ENCODE results near the gene ILKAP. TPM values are rescaled to one million over a fixed set of nuclear protein-coding genes. Genes with fewer than 3 reads are reported as not detected.

Gene ILKAP
- total RNA-seq, 3 donors from 2014 or later = 64.5 to 70.9 (median 66.5) TPM

DNA sequence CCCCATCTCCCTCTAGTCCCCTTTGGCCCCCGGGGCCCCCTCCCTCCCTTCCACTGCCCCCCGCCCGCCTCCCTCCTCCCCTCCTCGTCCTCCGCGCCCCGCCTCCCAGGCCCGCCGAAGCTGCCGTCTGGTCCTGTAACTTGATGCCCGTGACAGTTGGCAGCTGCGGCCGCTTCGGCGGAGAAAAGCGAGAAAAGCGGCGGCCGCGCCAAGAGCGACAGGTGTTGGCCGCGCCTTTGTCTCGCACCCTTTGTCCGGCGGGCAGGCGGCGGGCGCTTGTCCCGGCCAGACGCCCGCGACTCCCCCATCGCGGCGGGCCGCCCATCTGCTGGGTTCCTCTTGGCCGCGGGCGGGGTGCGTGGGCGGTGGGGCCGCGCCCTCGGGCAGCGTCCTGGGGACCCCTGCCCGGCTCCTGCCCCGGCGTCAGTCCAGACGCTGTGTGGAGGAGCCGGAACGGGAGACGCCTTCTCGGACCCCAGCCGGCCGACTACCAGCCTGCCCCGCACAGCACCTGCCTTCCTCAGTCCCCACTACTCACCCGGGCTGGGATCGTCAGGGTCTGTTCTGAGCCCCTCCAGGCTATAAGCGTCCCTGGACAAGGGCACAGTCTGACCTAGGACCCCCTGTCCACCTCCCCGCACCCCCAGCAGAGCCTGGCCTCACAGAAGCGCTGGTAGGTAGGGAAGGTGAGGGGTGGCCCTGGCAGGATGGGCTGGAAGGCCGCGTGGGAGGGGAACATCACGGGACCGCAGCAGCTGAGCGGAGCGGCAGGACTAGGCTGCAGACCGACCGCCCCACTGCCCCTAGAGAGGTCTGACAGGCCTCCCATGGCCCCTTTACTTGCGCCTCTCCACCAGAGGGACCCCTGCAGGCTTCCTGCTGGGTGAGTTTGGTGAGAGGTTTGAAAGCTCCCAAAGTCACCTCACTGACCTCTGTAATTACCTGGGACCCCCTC is 37.5 kb upstream of the ILKAP start:
- Mint-ChIP-seq H3K9me3 (no peaks in the 10 kb centered on the region), H3K27me3 (ENCODE audit: low read depth) (peaks cover 8% of the 10 kb centered on the region), H3K4me3 (peak overlapping the region; percentile 63), H3K36me3 (ENCODE audit: insufficient read depth) (peaks cover 13% of the 10 kb centered on the region), H3K4me1 (ENCODE audit: low read depth) (peaks cover 6% of the 10 kb centered on the region)
- no peak for ATAC-seq
- DNase-seq = no peak

DNA sequence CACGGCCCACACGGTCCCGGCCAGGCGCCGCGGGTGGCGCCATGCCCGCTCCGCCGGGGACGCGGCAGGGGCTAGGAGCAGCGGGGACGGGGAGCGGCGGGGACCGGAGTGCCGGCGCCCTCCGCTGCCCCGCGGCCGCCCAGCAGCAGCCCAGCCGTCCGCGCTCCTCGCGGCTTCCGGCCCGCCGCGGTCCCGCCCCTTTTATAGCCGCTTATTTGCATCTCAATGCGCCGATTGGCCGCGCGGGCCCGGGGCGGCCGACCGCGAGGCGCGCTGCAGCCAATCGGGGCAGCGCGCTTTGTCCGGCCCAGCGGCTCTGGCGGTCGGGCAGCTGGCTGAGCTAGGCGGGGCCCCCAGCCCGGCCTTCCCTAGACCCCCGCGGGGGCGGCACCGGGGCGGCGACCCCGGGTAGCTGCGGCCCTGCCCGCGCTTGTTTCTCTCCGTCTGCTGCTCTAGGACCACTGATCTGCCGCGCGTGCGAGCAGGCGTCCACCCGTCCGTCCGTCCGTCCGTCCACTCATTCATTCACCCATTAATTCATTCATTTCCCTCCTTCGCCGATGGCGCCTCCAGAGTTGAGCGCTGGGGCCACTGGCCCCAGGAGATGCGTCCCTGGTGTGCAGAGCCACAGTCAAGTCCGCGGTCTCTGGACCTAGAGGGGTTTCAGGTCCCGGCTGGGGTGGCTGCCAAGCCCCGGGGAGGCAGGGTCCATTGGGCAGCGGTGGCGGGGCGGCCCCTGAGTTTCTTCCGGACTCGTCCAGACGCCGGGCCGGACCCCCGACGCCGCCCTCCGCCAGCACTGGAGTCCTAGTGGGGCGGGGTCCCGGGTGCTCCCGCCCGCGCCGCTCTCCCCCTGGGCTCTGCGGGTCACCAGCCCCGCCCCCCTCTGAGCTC is 36.6 kb upstream of the ILKAP start, which contains the start of gene HES6:
HES6 (minus strand) TSS at position 176 of the 894 bp plus-strand sequence; CDS start at position 43, 133 bp downstream.
- peak; percentile 87 to 92 for ATAC-seq
- Mint-ChIP-seq H3K36me3 (ENCODE audit: insufficient read depth) (peaks cover 7% of the 10 kb centered on the region), H3K4me1 (ENCODE audit: low read depth) (peaks cover 6% of the 10 kb centered on the region), H3K4me3 (peak within 1 kb of the TSS; percentile 82), H3K27me3 (ENCODE audit: low read depth) (peaks cover 17% of the 10 kb centered on the region), H3K9me3 (no peaks in the 10 kb centered on the region)
- DNase-seq = peak; percentile 51

DNA sequence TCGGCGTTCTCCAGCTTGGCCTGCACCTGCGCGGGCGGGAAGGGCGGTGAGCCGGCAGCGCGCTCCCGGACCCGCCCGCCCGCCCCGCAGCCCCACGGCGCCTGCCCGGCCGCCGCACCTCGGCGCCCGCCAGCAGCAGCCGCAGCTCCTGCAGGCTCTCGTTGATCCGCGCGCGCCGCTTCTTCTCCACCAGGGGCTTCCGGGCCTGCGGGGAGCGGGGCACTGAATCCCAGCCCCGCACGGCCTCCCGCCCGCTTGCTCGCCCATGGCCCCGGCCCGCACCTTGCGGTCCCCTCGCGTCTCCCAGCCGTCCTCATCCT is 36.0 kb upstream of the ILKAP start:
- Mint-ChIP-seq H3K27me3 (ENCODE audit: low read depth) (peaks cover 21% of the 10 kb centered on the region), H3K4me3 (no peak overlapping the region), H3K4me1 (ENCODE audit: low read depth) (peaks cover 7% of the 10 kb centered on the region), H3K36me3 (ENCODE audit: insufficient read depth) (peaks cover 5% of the 10 kb centered on the region), H3K9me3 (no peaks in the 10 kb centered on the region)
- no peak for DNase-seq
- peak; percentile 35 to 38 for ATAC-seq

DNA sequence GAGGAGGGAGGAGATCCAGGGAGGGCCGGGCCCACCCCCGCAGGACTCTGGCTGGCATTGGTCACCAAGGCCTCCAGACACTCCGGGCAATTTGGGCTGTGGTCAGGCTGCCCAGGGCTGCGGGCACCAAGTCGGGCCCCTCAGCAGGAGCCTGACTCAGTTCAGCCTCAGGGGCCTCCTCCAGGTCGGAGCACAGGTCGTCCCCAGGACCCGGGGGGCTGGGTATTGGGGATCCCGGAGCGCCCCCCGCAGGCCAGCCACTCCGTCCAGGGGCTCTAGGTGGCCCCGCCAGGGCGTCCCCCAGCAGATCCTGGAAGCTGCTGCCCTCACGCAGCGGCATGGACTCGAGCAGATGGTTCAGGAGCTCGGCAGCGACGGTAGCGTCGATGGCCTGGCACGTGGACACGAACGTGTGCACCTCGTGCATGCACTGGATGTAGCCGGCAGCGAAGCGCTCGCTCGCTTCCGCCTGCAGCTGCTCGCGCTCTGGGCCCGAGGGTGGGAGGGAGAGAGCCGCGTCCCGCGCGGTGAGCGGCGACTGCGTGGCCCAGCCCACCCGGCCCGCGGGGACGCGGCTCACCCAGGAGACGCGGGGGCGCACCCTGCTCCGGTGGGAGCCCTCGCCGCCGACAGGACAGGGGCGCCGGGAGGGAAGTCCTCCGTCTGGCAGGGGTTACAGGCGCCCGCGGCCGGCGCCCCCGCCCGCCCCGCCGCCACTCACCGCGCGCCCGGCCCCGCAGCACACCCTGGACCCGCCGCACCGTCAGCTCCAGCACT is 35.5 kb upstream of the ILKAP start:
- DNase-seq = peak; percentile 21
- no peaks in the 10 kb centered on the region for H3K36me3 Mint-ChIP-seq (ENCODE audit: insufficient read depth)
- peak overlapping the region; percentile 55 for H3K4me3 Mint-ChIP-seq
- H3K27me3 Mint-ChIP-seq (ENCODE audit: low read depth) = peaks cover 22% of the 10 kb centered on the region
- ATAC-seq = peak; percentile 26 to 28
- H3K9me3 Mint-ChIP-seq = no peaks in the 10 kb centered on the region
- peaks cover 7% of the 10 kb centered on the region for H3K4me1 Mint-ChIP-seq (ENCODE audit: low read depth)

DNA sequence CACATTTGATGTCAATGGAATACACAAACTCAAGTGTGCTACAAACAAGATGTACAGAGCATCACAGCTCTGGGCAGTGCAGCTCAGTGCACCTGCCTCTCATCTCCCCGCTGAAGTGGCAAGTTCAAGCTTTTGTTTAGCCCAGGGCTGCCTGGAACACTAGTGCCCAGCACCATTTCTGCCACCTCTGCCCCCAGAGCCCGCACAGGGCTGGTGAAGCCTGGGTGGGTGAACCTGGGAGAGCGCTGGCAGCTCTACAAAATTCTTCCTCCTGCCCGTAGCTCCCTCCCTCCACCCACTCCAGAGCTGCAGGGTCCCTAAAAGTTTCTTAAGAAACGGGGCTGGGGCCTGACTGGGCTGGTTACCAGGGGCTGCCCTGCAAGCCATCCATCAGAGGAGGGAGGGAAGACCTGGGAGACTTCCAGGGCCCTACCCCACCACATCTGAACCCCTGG is 34.8 kb upstream of the ILKAP start:
- no peak for ATAC-seq
- Mint-ChIP-seq H3K4me1 (ENCODE audit: low read depth) (peaks cover 7% of the 10 kb centered on the region), H3K27me3 (ENCODE audit: low read depth) (peaks cover 22% of the 10 kb centered on the region), H3K36me3 (ENCODE audit: insufficient read depth) (no peaks in the 10 kb centered on the region), H3K9me3 (no peaks in the 10 kb centered on the region), H3K4me3 (peak overlapping the region; percentile 53)
- no peak for DNase-seq

DNA sequence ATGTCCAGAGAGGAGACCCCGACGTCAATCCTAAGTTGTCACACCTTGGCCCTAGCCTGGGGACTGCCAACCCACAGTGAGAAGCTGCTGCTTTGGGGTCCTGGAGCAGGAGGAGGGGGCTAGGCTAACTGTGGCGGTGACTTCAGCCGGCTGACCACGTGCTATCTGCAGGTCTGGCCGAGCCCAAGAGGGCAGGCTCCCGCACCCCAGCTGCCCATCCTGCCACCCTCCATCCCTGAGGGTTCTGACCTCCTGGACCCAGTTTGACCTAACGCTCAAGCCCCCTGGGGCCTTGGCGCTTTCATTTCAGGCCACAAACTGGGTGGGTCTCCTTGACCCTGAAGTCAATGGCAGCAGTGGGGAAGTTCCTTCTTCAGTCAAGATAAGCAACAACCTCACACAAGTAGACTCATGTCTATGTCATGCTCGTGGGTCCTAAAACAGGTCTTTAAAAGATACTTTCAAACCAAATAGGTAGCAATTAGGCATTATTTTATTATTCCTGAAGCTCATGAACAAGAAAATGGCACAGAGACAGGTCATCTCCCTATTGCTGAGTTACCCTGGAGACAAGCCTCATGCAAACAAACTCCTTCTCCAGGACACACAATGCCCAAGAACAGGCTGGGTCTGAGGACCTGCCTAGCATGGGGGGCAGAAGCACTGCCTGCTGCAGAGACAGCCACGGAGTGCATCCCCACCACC is 34.1 kb upstream of the ILKAP start:
- H3K36me3 Mint-ChIP-seq (ENCODE audit: insufficient read depth) = no peaks in the 10 kb centered on the region
- H3K4me3 Mint-ChIP-seq = peak overlapping the region; percentile 46
- peaks cover 22% of the 10 kb centered on the region for H3K27me3 Mint-ChIP-seq (ENCODE audit: low read depth)
- DNase-seq (no peak), ATAC-seq (no peak)
- no peaks in the 10 kb centered on the region for H3K9me3 Mint-ChIP-seq
- H3K4me1 Mint-ChIP-seq (ENCODE audit: low read depth) = peaks cover 7% of the 10 kb centered on the region

DNA sequence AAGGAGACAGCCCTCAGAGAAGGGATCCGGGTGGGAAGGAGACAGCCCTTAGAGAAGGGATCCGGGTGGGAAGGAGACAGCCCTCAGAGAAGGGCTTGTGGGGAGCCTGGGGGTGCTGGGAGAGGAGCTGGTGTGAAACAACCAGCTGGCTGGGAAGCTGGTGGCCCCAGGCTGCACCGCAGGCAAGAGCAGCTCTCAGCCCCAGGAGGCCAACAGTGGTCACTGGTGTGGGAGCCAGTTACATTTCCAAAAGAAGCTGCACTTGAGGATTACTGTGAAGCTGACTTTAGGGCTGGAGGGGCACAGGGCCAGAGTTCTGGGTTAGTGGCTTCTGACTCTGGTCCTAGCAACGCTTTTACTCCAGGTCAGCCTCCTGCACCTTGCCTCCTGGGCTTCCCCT is 33.1 kb upstream of the ILKAP start:
- Mint-ChIP-seq H3K4me3 (no peak overlapping the region), H3K4me1 (ENCODE audit: low read depth) (peaks cover 5% of the 10 kb centered on the region), H3K36me3 (ENCODE audit: insufficient read depth) (no peaks in the 10 kb centered on the region), H3K27me3 (ENCODE audit: low read depth) (peaks cover 27% of the 10 kb centered on the region), H3K9me3 (no peaks in the 10 kb centered on the region)
- DNase-seq (no peak), ATAC-seq (no peak)

DNA sequence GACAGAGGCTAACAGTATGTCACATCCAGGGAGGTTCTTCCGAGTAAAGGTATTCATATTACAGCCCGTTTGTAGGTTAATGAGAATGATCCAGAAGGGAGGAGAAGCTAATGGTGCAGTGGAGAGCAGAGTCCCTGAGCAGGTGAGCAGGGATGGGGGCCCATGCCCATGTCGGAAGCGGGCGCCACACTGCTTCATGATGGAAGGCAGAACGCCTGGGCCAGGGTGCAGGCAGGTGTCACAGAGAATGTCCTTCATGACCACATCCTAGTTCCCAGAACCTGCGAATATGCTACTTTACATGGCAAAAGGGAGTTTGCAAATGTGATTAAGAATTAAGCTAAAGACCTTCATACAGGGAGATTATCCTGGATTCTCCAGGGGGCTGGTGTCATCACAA is 32.4 kb upstream of the ILKAP start:
- Mint-ChIP-seq H3K4me1 (ENCODE audit: low read depth) (peaks cover 9% of the 10 kb centered on the region), H3K36me3 (ENCODE audit: insufficient read depth) (no peaks in the 10 kb centered on the region), H3K4me3 (no peak overlapping the region), H3K9me3 (no peaks in the 10 kb centered on the region), H3K27me3 (ENCODE audit: low read depth) (peaks cover 27% of the 10 kb centered on the region)
- DNase-seq (no peak), ATAC-seq (no peak)

DNA sequence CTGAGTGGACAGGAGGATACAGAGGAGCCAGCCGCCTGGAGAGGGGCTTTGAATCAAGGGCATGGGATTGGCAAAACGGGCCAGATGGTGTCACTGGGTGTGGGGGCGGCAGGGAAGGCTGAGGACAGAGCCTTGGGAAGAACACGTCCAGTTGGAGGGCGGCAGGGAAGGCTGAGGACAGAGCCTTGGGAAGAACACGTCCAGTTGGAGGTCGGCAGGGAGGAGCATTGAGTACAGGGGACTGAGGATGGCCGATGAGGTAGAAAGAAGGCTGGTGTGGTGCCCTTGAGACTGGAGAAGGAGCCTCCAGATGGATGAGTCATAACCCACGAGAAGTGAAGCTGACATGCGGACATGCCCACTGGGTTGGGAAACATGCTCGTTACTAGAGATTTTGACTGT is 31.8 kb upstream of the ILKAP start:
- ATAC-seq (no peak), DNase-seq (no peak)
- Mint-ChIP-seq H3K27me3 (ENCODE audit: low read depth) (peaks cover 29% of the 10 kb centered on the region), H3K4me1 (ENCODE audit: low read depth) (peaks cover 14% of the 10 kb centered on the region), H3K36me3 (ENCODE audit: insufficient read depth) (no peaks in the 10 kb centered on the region), H3K9me3 (no peaks in the 10 kb centered on the region), H3K4me3 (peak overlapping the region; percentile 33)

DNA sequence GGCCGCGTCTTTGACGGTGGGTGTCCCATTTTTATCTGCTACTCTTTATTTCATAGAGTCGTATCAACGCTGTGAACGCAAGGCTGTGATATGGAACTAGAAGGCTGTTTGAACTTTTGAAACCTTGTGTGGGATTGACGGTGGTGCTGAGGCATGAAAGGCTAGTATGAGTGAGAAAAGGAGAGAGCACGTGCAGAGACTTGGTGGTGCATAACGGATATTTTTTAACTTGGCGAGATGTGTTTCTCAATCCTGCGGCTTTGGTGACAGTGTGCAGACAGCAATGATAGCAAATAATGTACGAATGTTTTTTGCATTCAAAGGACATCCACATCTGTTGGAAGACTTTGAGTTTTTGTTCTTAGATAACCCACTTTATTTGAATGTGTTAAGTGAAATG is 30.1 kb upstream of the ILKAP start:
- no peak for ATAC-seq
- DNase-seq = no peak
- no peaks in the 10 kb centered on the region for H3K9me3 Mint-ChIP-seq
- H3K4me1 Mint-ChIP-seq (ENCODE audit: low read depth) = peaks cover 16% of the 10 kb centered on the region
- no peaks in the 10 kb centered on the region for H3K36me3 Mint-ChIP-seq (ENCODE audit: insufficient read depth)
- peaks cover 32% of the 10 kb centered on the region for H3K27me3 Mint-ChIP-seq (ENCODE audit: low read depth)
- H3K4me3 Mint-ChIP-seq = peak overlapping the region; percentile 32

DNA sequence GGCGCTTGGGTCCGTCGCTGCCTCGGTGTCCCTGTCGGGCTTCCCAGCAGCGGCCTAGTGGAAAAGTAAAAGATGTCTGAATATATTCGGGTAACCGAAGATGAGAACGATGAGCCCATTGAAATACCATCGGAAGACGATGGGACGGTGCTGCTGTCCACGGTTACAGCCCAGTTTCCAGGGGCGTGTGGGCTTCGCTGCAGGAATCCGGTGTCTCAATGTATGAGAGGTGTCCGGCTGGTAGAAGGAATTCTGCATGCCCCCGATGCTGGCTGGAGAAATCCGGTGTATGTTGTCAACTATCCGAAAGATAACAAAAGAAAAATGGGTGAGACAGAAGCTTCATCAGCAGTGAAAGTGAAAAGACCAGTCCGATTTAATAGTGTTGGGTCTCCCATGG is 28.3 kb upstream of the ILKAP start:
- peaks cover under 1% of the 10 kb centered on the region for H3K36me3 Mint-ChIP-seq (ENCODE audit: insufficient read depth)
- peaks cover 16% of the 10 kb centered on the region for H3K4me1 Mint-ChIP-seq (ENCODE audit: low read depth)
- H3K9me3 Mint-ChIP-seq = no peaks in the 10 kb centered on the region
- H3K4me3 Mint-ChIP-seq = peak overlapping the region; percentile 89
- DNase-seq (no peak), ATAC-seq (no peak)
- peaks cover 28% of the 10 kb centered on the region for H3K27me3 Mint-ChIP-seq (ENCODE audit: low read depth)

DNA sequence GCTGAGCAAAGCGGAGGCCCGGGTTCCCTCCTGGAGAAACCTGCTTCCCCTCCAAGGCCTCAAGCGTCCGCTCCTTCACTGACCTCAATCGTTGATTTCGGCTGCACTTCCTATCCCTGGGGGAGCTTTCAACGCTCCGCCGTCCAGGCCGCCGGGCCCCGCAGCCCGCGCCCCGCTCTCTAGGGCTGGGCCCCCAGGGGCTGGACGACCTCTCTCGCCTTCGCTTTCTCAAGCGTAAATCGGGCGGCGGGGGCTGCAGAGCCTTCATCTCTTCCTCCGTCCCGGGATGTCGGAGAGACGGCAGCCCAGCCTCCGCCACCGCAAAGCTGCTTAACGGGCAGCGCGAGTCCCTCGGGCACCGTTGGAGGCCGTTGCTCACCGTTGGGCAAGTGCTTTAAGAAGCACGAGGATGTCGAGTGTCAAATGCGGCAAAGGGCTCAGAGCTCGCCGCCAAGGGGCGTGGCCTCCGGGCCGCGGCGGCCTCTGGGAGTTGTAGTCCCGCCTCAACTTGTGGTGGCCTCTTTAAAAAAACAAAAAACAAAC is 27.8 kb upstream of the ILKAP start:
- H3K4me3 Mint-ChIP-seq = peak overlapping the region; percentile 89
- H3K4me1 Mint-ChIP-seq (ENCODE audit: low read depth) = peaks cover 16% of the 10 kb centered on the region
- no peaks in the 10 kb centered on the region for H3K9me3 Mint-ChIP-seq
- ATAC-seq (peak; percentile 90 to 92), DNase-seq (peak; percentile 74)
- H3K36me3 Mint-ChIP-seq (ENCODE audit: insufficient read depth) = peaks cover 2% of the 10 kb centered on the region
- H3K27me3 Mint-ChIP-seq (ENCODE audit: low read depth) = peaks cover 26% of the 10 kb centered on the region

DNA sequence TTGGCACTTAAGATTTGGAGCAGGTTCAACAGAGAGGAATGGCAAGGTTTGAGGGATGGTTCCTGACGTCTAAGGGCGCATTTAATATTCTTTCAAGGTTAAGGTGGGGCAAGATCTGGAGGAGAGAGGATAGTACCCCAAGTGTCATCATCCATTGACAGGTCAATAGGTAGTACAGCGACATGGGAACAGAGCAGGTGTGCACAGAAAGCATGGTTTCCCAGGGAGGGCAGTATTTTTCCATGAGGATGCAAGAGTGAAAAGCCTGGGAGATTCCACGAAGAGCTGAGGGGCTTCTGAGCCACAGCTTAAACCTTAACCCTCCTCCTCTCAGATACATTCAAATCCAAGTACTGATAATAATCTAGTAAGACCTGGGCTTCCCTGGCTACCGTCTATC is 27.2 kb upstream of the ILKAP start:
- ATAC-seq = no peak
- Mint-ChIP-seq H3K4me3 (peak overlapping the region; percentile 89), H3K27me3 (ENCODE audit: low read depth) (peaks cover 20% of the 10 kb centered on the region), H3K36me3 (ENCODE audit: insufficient read depth) (peaks cover 2% of the 10 kb centered on the region), H3K4me1 (ENCODE audit: low read depth) (peaks cover 16% of the 10 kb centered on the region), H3K9me3 (no peaks in the 10 kb centered on the region)
- no peak for DNase-seq
